ENCODE measurements around the gene ERICH3. TPM values are rescaled to one million over a fixed set of nuclear protein-coding genes. Genes with fewer than 3 reads are reported as not detected.

Gene ERICH3
- total and polyA plus RNA-seq, 7 donors, result 0.14 to 0.55 (median 0.26) TPM; not detected in 2

DNA sequence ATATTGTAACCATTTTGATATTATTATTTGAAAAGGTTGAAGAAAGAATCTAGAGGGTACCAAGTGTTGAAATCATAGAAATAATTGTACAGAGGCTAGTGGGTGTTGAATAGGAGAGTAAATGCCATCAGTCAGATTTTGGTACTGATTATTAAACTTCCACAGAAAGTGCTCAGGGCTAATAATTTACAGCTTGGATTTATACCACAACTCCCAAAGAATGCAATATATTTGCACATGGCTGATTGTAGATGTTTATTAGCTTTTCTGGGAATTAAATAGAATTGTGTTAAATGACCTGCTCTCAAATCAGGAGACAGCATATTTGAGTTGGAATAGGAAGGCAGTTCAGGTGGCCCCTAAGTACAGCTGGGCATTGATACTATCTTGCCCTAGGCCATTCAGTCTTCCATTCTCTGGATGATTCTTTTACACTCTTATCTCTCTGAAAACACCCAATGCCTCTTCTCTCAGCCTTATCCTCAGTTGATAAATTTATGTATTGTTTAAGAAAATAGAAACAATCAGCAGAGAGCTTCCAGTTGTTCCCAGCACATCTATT lies 63.7 kb downstream of the ERICH3 start:
- intact Hi-C loops (cut with DNase I), result no loop called here
- no peaks in the 10 kb centered on the region for H3K27me3 ChIP-seq
- TF ChIP-seq EP300 (IDR thresholded peaks at IDR 0.05), result no peak
- TF ChIP-seq POLR2AphosphoS5 (IDR thresholded peaks at IDR 0.05), result no peak
- TF ChIP-seq POLR2A (IDR thresholded peaks at IDR 0.05), result no peak
- TF ChIP-seq, protein P1, sequence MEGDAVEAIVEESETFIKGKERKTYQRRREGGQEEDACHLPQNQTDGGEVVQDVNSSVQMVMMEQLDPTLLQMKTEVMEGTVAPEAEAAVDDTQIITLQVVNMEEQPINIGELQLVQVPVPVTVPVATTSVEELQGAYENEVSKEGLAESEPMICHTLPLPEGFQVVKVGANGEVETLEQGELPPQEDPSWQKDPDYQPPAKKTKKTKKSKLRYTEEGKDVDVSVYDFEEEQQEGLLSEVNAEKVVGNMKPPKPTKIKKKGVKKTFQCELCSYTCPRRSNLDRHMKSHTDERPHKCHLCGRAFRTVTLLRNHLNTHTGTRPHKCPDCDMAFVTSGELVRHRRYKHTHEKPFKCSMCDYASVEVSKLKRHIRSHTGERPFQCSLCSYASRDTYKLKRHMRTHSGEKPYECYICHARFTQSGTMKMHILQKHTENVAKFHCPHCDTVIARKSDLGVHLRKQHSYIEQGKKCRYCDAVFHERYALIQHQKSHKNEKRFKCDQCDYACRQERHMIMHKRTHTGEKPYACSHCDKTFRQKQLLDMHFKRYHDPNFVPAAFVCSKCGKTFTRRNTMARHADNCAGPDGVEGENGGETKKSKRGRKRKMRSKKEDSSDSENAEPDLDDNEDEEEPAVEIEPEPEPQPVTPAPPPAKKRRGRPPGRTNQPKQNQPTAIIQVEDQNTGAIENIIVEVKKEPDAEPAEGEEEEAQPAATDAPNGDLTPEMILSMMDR (IDR thresholded peaks at IDR 0.05), result no peak

GRCh38 chr1:74596717-74597116 lies 76.9 kb downstream of the ERICH3 start:
- H3K9me3 ChIP-seq, result no peaks in the 10 kb centered on the region
- no peaks in the 10 kb centered on the region for H3K36me3 ChIP-seq
- TF ChIP-seq POLR2AphosphoS5 (IDR thresholded peaks at IDR 0.05) (no peak), EP300 (IDR thresholded peaks at IDR 0.05) (no peak), POLR2A (IDR thresholded peaks at IDR 0.05) (no peak)
- TF ChIP-seq, protein P1 (IDR thresholded peaks at IDR 0.05), result no peak
- 51 to 73% methylated on average over 2 of the region's 2 CpGs for WGBS, 2 donors
- no peak for DNase-seq
- no peak overlapping the region for H3K4me3 ChIP-seq
- no peaks in the 10 kb centered on the region for H3K27me3 ChIP-seq
- intact Hi-C loops (cut with DNase I), result no loop called here
- no peak overlapping the region for H3K27ac ChIP-seq
- H3K4me1 ChIP-seq, result no peaks in the 10 kb centered on the region

More for the DNA sequence above, 63.7 kb downstream of the ERICH3 start:
- no peaks in the 10 kb centered on the region for H3K4me1 ChIP-seq
- DNase-seq, result no peak
- H3K4me3 ChIP-seq, result no peak overlapping the region
- no peaks in the 10 kb centered on the region for H3K9me3 ChIP-seq
- H3K36me3 ChIP-seq, result no peaks in the 10 kb centered on the region
- H3K27ac ChIP-seq, result no peak overlapping the region

DNA sequence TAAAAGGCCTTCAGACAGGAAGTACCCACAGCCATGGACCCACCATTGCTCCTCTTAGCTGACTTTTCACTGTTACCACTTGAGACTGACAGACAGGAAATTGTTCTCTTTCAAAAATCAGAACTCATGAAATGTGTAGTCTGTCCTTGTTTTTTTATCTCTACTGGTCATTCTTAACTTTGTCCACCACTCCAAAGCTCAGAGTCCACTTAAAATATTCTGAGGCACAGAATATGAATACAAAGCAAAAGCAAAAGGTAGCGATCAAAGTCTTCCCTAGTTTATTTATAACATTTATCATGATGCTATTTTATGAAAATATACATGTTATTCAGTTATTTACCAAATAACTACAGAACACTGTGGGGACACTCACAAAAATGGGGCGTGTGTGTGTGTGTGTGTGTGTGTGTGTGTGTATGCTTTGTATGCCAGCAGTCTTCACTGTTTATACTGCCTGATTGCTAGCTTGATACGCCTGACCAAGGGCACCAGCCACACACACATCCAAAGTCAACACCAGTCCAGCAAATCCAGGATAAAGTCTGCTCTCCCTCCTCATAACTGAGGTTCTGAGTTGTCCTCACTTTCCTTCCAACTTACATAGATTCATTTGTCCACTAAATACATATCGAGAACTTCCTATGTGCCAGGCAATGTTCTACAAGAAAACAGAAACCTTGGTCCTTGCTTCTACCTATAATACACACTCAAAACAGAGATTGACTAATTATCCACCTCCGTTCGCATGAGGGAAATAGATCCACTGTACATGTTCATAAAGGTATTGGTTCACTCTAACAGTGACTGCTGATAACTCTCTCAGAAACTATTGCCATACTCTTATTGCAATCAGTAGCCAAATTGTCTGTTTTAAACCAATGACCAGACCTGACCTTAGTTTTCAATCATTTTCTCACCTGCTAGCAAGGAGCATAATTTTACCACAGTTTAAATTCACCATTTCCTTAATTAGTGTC lies 79.4 kb downstream of the ERICH3 start:
- Histone ChIP-seq H3K27me3 (no peaks in the 10 kb centered on the region), H3K4me1 (no peaks in the 10 kb centered on the region), H3K36me3 (no peaks in the 10 kb centered on the region), H3K27ac (no peak overlapping the region), H3K9me3 (no peaks in the 10 kb centered on the region), H3K4me3 (no peak overlapping the region)
- no peak for DNase-seq
- no peak for TF ChIP-seq EP300 (IDR thresholded peaks at IDR 0.05)
- TF ChIP-seq POLR2A (IDR thresholded peaks at IDR 0.05), result no peak
- TF ChIP-seq, protein P1 (IDR thresholded peaks at IDR 0.05), result no peak
- no peak for TF ChIP-seq POLR2AphosphoS5 (IDR thresholded peaks at IDR 0.05)
- intact Hi-C loops (cut with DNase I), result no loop called here
- WGBS, 2 donors, result 65 to 86% methylated on average over 6 of the region's 6 CpGs

GRCh38 chr1:74592580-74593355 lies 80.8 kb downstream of the ERICH3 start:
- no peak for DNase-seq
- Histone ChIP-seq H3K4me1 (no peaks in the 10 kb centered on the region), H3K27me3 (no peaks in the 10 kb centered on the region), H3K4me3 (no peak overlapping the region), H3K9me3 (no peaks in the 10 kb centered on the region), H3K36me3 (no peaks in the 10 kb centered on the region), H3K27ac (no peak overlapping the region)
- WGBS, 2 donors, result 62 to 79% methylated on average over 5 of the region's 5 CpGs
- TF ChIP-seq POLR2AphosphoS5 (IDR thresholded peaks at IDR 0.05), result no peak
- TF ChIP-seq POLR2A (IDR thresholded peaks at IDR 0.05), result no peak
- TF ChIP-seq, protein P1 (IDR thresholded peaks at IDR 0.05), result no peak
- TF ChIP-seq EP300 (IDR thresholded peaks at IDR 0.05), result no peak
- intact Hi-C loops (cut with DNase I), result no loop called here
